Stimulated activated CD4-positive, alpha-beta T cell treated with anti-CD3 and anti-CD28 coated beads, Interleukin-12 subunit alpha, Interleukin-12 subunit beta, amount 100 ng/mL, for 48 hours (primary cell): Measurements from ENCODE around the gene EPB41L5.
"Not testable (repeated sequence)": the region's sequence is repeated elsewhere in the genome, so short reads cannot be mapped to it uniquely, and the experiment has no call there.

ENCODE experiments used
- DNase-seq, 3 donors: peaks; one replicate each; pipeline ENCODE4 v3.0.0-alpha.2; 2020; ENCODE audit warnings: low read depth in 2 of 3, low spot score in 1 of 3

The EPB41L5 gene

GRCh38 chr2:120140866-120141265, 128.0 kb downstream of the EPB41L5 start:
- no peak for DNase-seq

- DNase-seq: no peak
These were observed 128.6 kb downstream of the EPB41L5 start for GRCh38 chr2:120141300-120142069.

- no peak for DNase-seq
These were observed 129.8 kb downstream of the EPB41L5 start for GRCh38 chr2:120142528-120143219.

- no peak for DNase-seq
These were observed 135.4 kb downstream of the EPB41L5 start for GRCh38 chr2:120148229-120148628.

GRCh38 chr2:120148669-120149068, 135.8 kb downstream of the EPB41L5 start:
- no peak for DNase-seq

- no peak for DNase-seq
These were observed 136.5 kb downstream of the EPB41L5 start for GRCh38 chr2:120149406-120149805.

GRCh38 chr2:120150040-120150482, 137.2 kb downstream of the EPB41L5 start:
- no peak for DNase-seq

- no peak for DNase-seq
These were observed 142.4 kb downstream of the EPB41L5 start for GRCh38 chr2:120155308-120155707.

- not testable (repeated sequence) for DNase-seq
These were observed 145.8 kb downstream of the EPB41L5 start for GRCh38 chr2:120158658-120159057.

- DNase-seq: no peak
These were observed 148.3 kb downstream of the EPB41L5 start for GRCh38 chr2:120161190-120161589.

- DNase-seq: no peak
These were observed 149.8 kb downstream of the EPB41L5 start for GRCh38 chr2:120162716-120163115.

- DNase-seq: no peak
These were observed 154.4 kb downstream of the EPB41L5 start for GRCh38 chr2:120167272-120167671.

GRCh38 chr2:120169020-120169419, 156.1 kb downstream of the EPB41L5 start:
- no peak for DNase-seq

GRCh38 chr2:120174963-120175581, 162.2 kb downstream of the EPB41L5 start:
- peak in 1 of 3 donors; percentile 42 for DNase-seq

GRCh38 chr2:120176526-120176925, 163.6 kb downstream of the EPB41L5 start:
- DNase-seq: no peak

GRCh38 chr2:120177001-120177621, 164.2 kb downstream of the EPB41L5 start:
- peak; percentile 63 to 67 (median 65) for DNase-seq

- DNase-seq: no peak
These were observed 165.1 kb downstream of the EPB41L5 start for GRCh38 chr2:120177973-120178372.

- DNase-seq: no peak
These were observed 166.5 kb downstream of the EPB41L5 start for GRCh38 chr2:120179396-120179795.

- no peak for DNase-seq
These were observed 167.2 kb downstream of the EPB41L5 start for GRCh38 chr2:120180066-120180465.

GRCh38 chr2:120182019-120182560, 169.2 kb downstream of the EPB41L5 start:
- DNase-seq: no peak

GRCh38 chr2:120189189-120189588, 176.3 kb downstream of the EPB41L5 start:
- no peak for DNase-seq
